Neural cell (in vitro differentiated cells): ENCODE results near the gene CLEC2B. TPM values are rescaled to one million over a fixed set of nuclear protein-coding genes. Genes with fewer than 3 reads are reported as not detected.

Source experiments
- H2AFZ ChIP-seq: fragments of 200-600, 300-800 bp; sonication (generic), shearing (Covaris generic); 2 replicates; pipeline ENCODE4 v1.6.0; 2014; ENCODE audit warnings: low read depth, mild to moderate bottlenecking, antibody characterized with exemption, low read length, moderate library complexity
- H3F3A ChIP-seq: fragments of 200-600 bp; shearing (Covaris generic); 2 replicates; pipeline ENCODE4 v1.6.1; 2016; ENCODE audit warnings: mild to moderate bottlenecking, moderate library complexity, mixed read lengths, antibody characterized with exemption, low read length; ENCODE audit not compliant: insufficient read depth, poor library complexity, severe bottlenecking
- H3K27ac ChIP-seq: fragments of 200-600, 300-800 bp; sonication (generic), shearing (Covaris generic); 2 replicates; pipeline ENCODE4 v1.5.1; 2014; ENCODE audit warnings: mild to moderate bottlenecking, low read length, moderate library complexity
- H3K27me3 ChIP-seq: fragments of 300-800, 200-600 bp; sonication (generic), shearing (Covaris generic); 2 replicates; pipeline ENCODE4 v1.6.0; 2014; ENCODE audit warnings: mild to moderate bottlenecking, low read depth, low read length, moderate library complexity; ENCODE audit not compliant: insufficient read depth
- H3K36me3 ChIP-seq: fragments of 300-800, 200-600 bp; sonication (generic), shearing (Covaris generic); 2 replicates; pipeline ENCODE4 v1.5.1; 2014; ENCODE audit warnings: mild to moderate bottlenecking, antibody characterized with exemption, low read length, moderate library complexity; ENCODE audit not compliant: insufficient read depth
- H3K4me2 ChIP-seq: fragments of 300-800, 200-600 bp; sonication (generic), shearing (Covaris generic); 2 replicates; pipeline ENCODE4 v1.6.0; 2014; ENCODE audit warnings: mild to moderate bottlenecking, low read length
- H3K4me3 ChIP-seq: fragments of 300-800, 200-600 bp; sonication (generic), shearing (Covaris generic); 2 replicates; pipeline ENCODE4 v1.5.1; 2014; ENCODE audit warnings: mild to moderate bottlenecking, low read length, moderate library complexity
- H3K79me2 ChIP-seq: fragments of 200-600 bp; shearing (Covaris generic); replicated peaks from 2 replicates; pipeline ENCODE4 v1.6.0; 2014; ENCODE audit warnings: mild to moderate bottlenecking, low read length, moderate library complexity; ENCODE audit not compliant: insufficient read depth
- H3K9ac ChIP-seq: fragments of 300-800, 200-600 bp; sonication (generic), shearing (Covaris generic); 2 replicates; pipeline ENCODE4 v1.6.1; 2016; ENCODE audit warnings: mild to moderate bottlenecking, low read length, mixed read lengths
- H3K9me2 ChIP-seq: fragments of 200-600 bp; shearing (Covaris generic); 2 replicates; pipeline ENCODE4 v1.6.1; 2016; ENCODE audit warnings: mild to moderate bottlenecking, low read length, mixed read lengths; ENCODE audit not compliant: insufficient read depth
- H3K9me3 ChIP-seq: fragments of 200-600, 300-800 bp; sonication (generic), shearing (Covaris generic); 2 replicates; pipeline ENCODE4 v1.6.1; 2016; ENCODE audit warnings: mild to moderate bottlenecking, mixed run types, low read length, moderate library complexity, mixed read lengths
- H4K20me1 ChIP-seq: fragments of 200-600 bp; shearing (Covaris generic); 2 replicates; pipeline ENCODE4 v1.6.1; 2016; ENCODE audit warnings: mild to moderate bottlenecking, mixed run types; ENCODE audit not compliant: insufficient read depth
- EP300 ChIP-seq: fragments of 450-650 bp; conservative IDR thresholded peaks from 2 replicates; pipeline ENCODE4 v1.6.1; 2014; ENCODE audit warnings: antibody characterized with exemption, mild to moderate bottlenecking, moderate library complexity; ENCODE audit not compliant: poor library complexity, severe bottlenecking
- EZH2 ChIP-seq: fragments of 200-600, 300-800 bp; shearing (Covaris generic), sonication (generic); IDR thresholded peaks from 2 replicates; pipeline ENCODE4 v1.6.1; 2014; ENCODE audit warnings: antibody characterized with exemption, low read length, borderline replicate concordance, mild to moderate bottlenecking; ENCODE audit not compliant: insufficient read depth, poor library complexity, severe bottlenecking
- MXI1 ChIP-seq: fragments of 450-650 bp; conservative IDR thresholded peaks from 2 replicates; pipeline ENCODE4 v1.6.1; 2014; ENCODE audit warnings: antibody characterized with exemption, mild to moderate bottlenecking; ENCODE audit not compliant: poor library complexity, severe bottlenecking
- POLR2AphosphoS5 ChIP-seq: IDR thresholded peaks from 2 replicates; pipeline ENCODE4 v1.6.1; 2012
- RAD21 ChIP-seq: fragments of 450-650 bp; conservative IDR thresholded peaks from 2 replicates; pipeline ENCODE4 v1.6.1; 2014; ENCODE audit warnings: antibody characterized with exemption, mild to moderate bottlenecking, moderate library complexity
- SMC3 ChIP-seq: fragments of 450-650 bp; conservative IDR thresholded peaks from 2 replicates; pipeline ENCODE4 v1.6.1; 2014; ENCODE audit warnings: antibody characterized with exemption, mild to moderate bottlenecking, moderate library complexity; ENCODE audit not compliant: poor library complexity
- TAF1 ChIP-seq: IDR thresholded peaks from 2 replicates; pipeline ENCODE4 v1.6.1; 2012; ENCODE audit warnings: low read depth
- polyA plus RNA-seq: library from polyadenylated mRNA; depleted of rRNA; stranded (reverse); fragments of >200 nt; gene quantifications from 2 replicates; pipeline ENCODE4 v1.2.3, GENCODE V29; 2014
- TF ChIP-seq, protein P1 (sequence below): IDR thresholded peaks from 2 replicates; pipeline ENCODE4 v1.6.1; 2012; ENCODE audit warnings: borderline replicate concordance
- TF ChIP-seq, protein P2 (sequence below): fragments of 450-650 bp; IDR thresholded peaks from 2 replicates; pipeline ENCODE4 v1.5.1; 2014; ENCODE audit warnings: antibody characterized with exemption, mild to moderate bottlenecking, moderate library complexity; ENCODE audit not compliant: poor library complexity, severe bottlenecking

The CLEC2B gene
- polyA plus RNA-seq, 1 donor from 2014 or later: 0.17 TPM

DNA sequence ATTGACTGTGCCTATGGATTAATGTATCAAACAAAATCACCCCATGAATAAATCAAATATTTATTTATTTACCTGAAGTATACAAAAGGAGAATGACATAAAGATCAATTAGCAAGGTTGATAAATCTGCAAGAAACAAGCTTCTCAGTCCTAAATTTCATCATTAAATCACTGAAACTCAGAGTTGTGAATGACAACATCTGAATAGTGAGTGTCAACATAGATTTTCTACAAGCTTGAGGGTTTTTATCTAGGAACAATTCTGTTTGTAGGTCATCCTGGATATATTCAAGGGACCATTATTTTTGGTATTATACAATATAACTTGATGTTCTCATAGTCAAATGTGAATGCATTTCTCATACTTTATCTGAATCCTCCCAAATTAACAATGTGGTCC lies 59.3 kb downstream of the CLEC2B start:
- Histone ChIP-seq H3K27me3 (no peaks in the 10 kb centered on the region), H3K9me3 (no peaks in the 10 kb centered on the region), H3F3A (no peaks in the 10 kb centered on the region), H3K9ac (no peak overlapping the region), H3K4me2 (no peak overlapping the region), H4K20me1 (no peaks in the 10 kb centered on the region), H3K36me3 (no peaks in the 10 kb centered on the region), H2AFZ (no peak overlapping the region), H3K27ac (no peak overlapping the region), H3K4me3 (no peak overlapping the region), H3K79me2 (no peaks in the 10 kb centered on the region), H3K9me2 (no peaks in the 10 kb centered on the region)
- TF ChIP-seq TAF1 (no peak), EP300 (no peak), MXI1 (no peak), SMC3 (no peak), POLR2AphosphoS5 (no peak), EZH2 (no peak), RAD21 (no peak)
- TF ChIP-seq, protein P1, sequence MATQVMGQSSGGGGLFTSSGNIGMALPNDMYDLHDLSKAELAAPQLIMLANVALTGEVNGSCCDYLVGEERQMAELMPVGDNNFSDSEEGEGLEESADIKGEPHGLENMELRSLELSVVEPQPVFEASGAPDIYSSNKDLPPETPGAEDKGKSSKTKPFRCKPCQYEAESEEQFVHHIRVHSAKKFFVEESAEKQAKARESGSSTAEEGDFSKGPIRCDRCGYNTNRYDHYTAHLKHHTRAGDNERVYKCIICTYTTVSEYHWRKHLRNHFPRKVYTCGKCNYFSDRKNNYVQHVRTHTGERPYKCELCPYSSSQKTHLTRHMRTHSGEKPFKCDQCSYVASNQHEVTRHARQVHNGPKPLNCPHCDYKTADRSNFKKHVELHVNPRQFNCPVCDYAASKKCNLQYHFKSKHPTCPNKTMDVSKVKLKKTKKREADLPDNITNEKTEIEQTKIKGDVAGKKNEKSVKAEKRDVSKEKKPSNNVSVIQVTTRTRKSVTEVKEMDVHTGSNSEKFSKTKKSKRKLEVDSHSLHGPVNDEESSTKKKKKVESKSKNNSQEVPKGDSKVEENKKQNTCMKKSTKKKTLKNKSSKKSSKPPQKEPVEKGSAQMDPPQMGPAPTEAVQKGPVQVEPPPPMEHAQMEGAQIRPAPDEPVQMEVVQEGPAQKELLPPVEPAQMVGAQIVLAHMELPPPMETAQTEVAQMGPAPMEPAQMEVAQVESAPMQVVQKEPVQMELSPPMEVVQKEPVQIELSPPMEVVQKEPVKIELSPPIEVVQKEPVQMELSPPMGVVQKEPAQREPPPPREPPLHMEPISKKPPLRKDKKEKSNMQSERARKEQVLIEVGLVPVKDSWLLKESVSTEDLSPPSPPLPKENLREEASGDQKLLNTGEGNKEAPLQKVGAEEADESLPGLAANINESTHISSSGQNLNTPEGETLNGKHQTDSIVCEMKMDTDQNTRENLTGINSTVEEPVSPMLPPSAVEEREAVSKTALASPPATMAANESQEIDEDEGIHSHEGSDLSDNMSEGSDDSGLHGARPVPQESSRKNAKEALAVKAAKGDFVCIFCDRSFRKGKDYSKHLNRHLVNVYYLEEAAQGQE: no peak
- TF ChIP-seq, protein P2, sequence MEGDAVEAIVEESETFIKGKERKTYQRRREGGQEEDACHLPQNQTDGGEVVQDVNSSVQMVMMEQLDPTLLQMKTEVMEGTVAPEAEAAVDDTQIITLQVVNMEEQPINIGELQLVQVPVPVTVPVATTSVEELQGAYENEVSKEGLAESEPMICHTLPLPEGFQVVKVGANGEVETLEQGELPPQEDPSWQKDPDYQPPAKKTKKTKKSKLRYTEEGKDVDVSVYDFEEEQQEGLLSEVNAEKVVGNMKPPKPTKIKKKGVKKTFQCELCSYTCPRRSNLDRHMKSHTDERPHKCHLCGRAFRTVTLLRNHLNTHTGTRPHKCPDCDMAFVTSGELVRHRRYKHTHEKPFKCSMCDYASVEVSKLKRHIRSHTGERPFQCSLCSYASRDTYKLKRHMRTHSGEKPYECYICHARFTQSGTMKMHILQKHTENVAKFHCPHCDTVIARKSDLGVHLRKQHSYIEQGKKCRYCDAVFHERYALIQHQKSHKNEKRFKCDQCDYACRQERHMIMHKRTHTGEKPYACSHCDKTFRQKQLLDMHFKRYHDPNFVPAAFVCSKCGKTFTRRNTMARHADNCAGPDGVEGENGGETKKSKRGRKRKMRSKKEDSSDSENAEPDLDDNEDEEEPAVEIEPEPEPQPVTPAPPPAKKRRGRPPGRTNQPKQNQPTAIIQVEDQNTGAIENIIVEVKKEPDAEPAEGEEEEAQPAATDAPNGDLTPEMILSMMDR: no peak

DNA sequence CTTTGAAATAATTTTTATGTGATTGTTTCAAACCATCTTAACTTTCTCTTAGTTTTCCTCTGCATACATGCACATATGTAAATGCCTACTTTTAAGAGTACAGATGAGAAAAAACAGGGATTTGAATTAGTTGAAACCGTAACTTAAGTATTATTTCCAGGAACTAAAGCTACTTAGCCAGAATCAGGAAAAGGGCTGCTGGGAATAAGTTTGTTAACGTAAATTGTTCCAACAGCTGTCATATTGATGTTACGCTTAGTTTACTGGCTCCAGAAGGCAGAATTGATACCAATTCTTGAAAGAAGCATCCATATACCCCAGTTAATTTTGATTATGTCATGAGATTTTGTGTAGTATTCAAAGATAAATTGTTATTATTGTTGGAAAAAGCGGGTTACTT lies 59.8 kb downstream of the CLEC2B start:
- H3K4me3 ChIP-seq: no peak overlapping the region
- H3K27me3 ChIP-seq: no peaks in the 10 kb centered on the region
- no peak overlapping the region for H3K27ac ChIP-seq
- no peaks in the 10 kb centered on the region for H4K20me1 ChIP-seq
- TF ChIP-seq RAD21: no peak
- no peak for TF ChIP-seq SMC3
- TF ChIP-seq EP300: no peak
- TF ChIP-seq POLR2AphosphoS5: no peak
- TF ChIP-seq, protein P2: no peak
- TF ChIP-seq, protein P1: no peak
- TF ChIP-seq MXI1: no peak
- no peak for TF ChIP-seq TAF1
- no peak for TF ChIP-seq EZH2
- H3F3A ChIP-seq: no peaks in the 10 kb centered on the region
- H3K36me3 ChIP-seq: no peaks in the 10 kb centered on the region
- H2AFZ ChIP-seq: no peak overlapping the region
- H3K9ac ChIP-seq: no peak overlapping the region
- no peak overlapping the region for H3K4me2 ChIP-seq
- no peaks in the 10 kb centered on the region for H3K9me3 ChIP-seq
- no peaks in the 10 kb centered on the region for H3K9me2 ChIP-seq
- H3K79me2 ChIP-seq: no peaks in the 10 kb centered on the region
